K562 (cell line): ENCODE results near the gene GDF9.

ENCODE experiments used
- EP300 ChIP-seq: IDR thresholded peaks from 2 replicates; pipeline ENCODE4 v1.6.1; 2012; ENCODE audit warnings: low read length, improper control_type of control experiment
- MYBL2 ChIP-seq, 2 experiments: fragments of 450-650 bp in 1 of 2; sonication (generic) in 1 of 2; formaldehyde crosslinking in 1 of 2; IDR thresholded peaks; 2 replicates each; pipeline versions ENCODE4 v1.6.1 to v1.8.1; 2017 to 2022; ENCODE audit warnings: borderline replicate concordance in 1 of 2, inconsistent platforms in 1 of 2, low read depth in 1 of 2, mild to moderate bottlenecking in 1 of 2, missing genetic modification reagents in 1 of 2, moderate library complexity in 1 of 2
- NFYB ChIP-seq: IDR thresholded peaks from 2 replicates; pipeline ENCODE4 v1.6.1; 2011; ENCODE audit warnings: mild to moderate bottlenecking, moderate library complexity; ENCODE audit not compliant: insufficient read length; ENCODE audit errors: extremely low read depth
- SP1 ChIP-seq: sonication (generic); formaldehyde crosslinking; IDR thresholded peaks from 2 replicates; pipeline ENCODE4 v1.8.1; 2022; ENCODE audit warnings: mild to moderate bottlenecking, missing genetic modification reagents
- ZFP36 ChIP-seq: fragments of 150-350 bp; IDR thresholded peaks from 2 replicates; pipeline ENCODE4 v1.6.1; 2018; ENCODE audit warnings: low read length, low read depth; ENCODE audit not compliant: partially characterized antibody
- TF ChIP-seq, protein P1 (sequence below), 3 experiments: IDR thresholded peaks in 2 of 3; conservative IDR thresholded peaks in 1 of 3; 2 replicates each; pipeline ENCODE4 v1.5.1; 2011 to 2012; ENCODE audit warnings: low read length in 3 of 3, mild to moderate bottlenecking in 3 of 3, control low read depth in 2 of 3, improper control_type of control experiment in 1 of 3, inconsistent platforms in 1 of 3, low read depth in 1 of 3, mixed read lengths in 1 of 3, moderate library complexity in 1 of 3; ENCODE audit not compliant: insufficient read depth in 2 of 3
- TF ChIP-seq, protein P2 (sequence below): fragments of 250-450 bp; sonication (Bioruptor Pico); IDR thresholded peaks from 2 replicates; pipeline ENCODE4 v1.8.0; 2022; ENCODE audit warnings: moderate library complexity, mild to moderate bottlenecking, inconsistent platforms
- TF ChIP-seq, protein P3 (sequence below), 3 experiments: fragments of 200-800 bp in 1 of 3; sonication (Bioruptor generic) in 1 of 3; sonication (generic) in 1 of 3; formaldehyde crosslinking in 1 of 3; IDR thresholded peaks; 2 replicates each; pipeline versions ENCODE4 v1.6.1 to v1.8.0; 2016 to 2022; ENCODE audit warnings: mild to moderate bottlenecking in 2 of 3, missing compliant biosample characterization in 2 of 3, missing genetic modification characterization in 2 of 3, missing genetic modification reagents in 1 of 3

DNA sequence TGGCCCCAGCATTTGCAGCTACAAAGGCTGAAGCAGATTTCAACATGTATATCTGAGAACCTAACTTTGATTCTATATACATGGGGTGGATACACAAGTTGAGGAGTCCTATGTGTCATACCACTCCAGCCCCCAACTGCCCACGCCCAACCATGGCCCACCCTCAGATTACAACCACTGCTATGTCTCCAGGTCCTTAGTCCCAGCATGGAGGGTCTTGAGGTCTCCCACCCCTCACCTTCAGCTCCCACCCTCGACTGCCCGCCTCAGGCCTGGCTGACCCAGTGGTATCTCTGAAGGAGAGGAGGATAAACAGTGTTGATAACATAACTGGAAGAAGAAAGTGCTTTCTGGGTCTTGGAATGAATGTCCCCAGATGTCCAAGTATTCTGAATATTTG lies 44.9 kb downstream of the GDF9 start:
- no peak for TF ChIP-seq EP300
- TF ChIP-seq, protein P1, sequence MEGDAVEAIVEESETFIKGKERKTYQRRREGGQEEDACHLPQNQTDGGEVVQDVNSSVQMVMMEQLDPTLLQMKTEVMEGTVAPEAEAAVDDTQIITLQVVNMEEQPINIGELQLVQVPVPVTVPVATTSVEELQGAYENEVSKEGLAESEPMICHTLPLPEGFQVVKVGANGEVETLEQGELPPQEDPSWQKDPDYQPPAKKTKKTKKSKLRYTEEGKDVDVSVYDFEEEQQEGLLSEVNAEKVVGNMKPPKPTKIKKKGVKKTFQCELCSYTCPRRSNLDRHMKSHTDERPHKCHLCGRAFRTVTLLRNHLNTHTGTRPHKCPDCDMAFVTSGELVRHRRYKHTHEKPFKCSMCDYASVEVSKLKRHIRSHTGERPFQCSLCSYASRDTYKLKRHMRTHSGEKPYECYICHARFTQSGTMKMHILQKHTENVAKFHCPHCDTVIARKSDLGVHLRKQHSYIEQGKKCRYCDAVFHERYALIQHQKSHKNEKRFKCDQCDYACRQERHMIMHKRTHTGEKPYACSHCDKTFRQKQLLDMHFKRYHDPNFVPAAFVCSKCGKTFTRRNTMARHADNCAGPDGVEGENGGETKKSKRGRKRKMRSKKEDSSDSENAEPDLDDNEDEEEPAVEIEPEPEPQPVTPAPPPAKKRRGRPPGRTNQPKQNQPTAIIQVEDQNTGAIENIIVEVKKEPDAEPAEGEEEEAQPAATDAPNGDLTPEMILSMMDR (IDR thresholded peaks at IDR 0.05 in 2 of 3, conservative IDR thresholded peaks at IDR 0.05 in 1 of 3; ENCODE audit: insufficient read depth in 2 of 3, low read depth in 1 of 3, low read length in 3 of 3), result no peak
- no peak for TF ChIP-seq NFYB
- TF ChIP-seq, protein P2, sequence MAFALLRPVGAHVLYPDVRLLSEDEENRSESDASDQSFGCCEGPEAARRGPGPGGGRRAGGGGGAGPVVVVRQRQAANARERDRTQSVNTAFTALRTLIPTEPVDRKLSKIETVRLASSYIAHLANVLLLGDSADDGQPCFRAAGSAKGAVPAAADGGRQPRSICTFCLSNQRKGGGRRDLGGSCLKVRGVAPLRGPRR (CRISPR knock-in tag), result no peak
- TF ChIP-seq MYBL2 (IDR thresholded peaks at IDR 0.05; ENCODE audit: low read depth), result no peak
- no peak for TF ChIP-seq MYBL2 (CRISPR knock-in tag; IDR thresholded peaks at IDR 0.05; ENCODE audit: borderline replicate concordance)
- TF ChIP-seq SP1, result no peak
- TF ChIP-seq, protein P3, sequence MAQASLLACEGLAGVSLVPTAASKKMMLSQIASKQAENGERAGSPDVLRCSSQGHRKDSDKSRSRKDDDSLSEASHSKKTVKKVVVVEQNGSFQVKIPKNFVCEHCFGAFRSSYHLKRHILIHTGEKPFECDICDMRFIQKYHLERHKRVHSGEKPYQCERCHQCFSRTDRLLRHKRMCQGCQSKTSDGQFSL (CRISPR knock-in tag; IDR thresholded peaks at IDR 0.05), result no peak
- TF ChIP-seq, protein P3 (tag; IDR thresholded peaks at IDR 0.05), result no peak
- TF ChIP-seq ZFP36, result no peak
